ENCODE measurements around the gene ITGA2B.

GRCh38 chr17:44398692-44399691 lies 9.5 kb upstream of the ITGA2B start:
- TF ChIP-seq REST (IDR thresholded peaks at IDR 0.05; ENCODE audit: insufficient read depth in 1 of 2, low read depth in 2 of 2, low read length in 2 of 2) (no peak), POLR2AphosphoS5 (IDR thresholded peaks at IDR 0.05; ENCODE audit: low read depth, low read length) (no peak), SIN3A (IDR thresholded peaks at IDR 0.05; ENCODE audit: borderline replicate concordance, insufficient read depth, low read length) (no peak), TAF1 (IDR thresholded peaks at IDR 0.05; ENCODE audit: borderline replicate concordance, insufficient read depth, low read length) (no peak)

All from PFSK-1 (cell line).